OCI-M1 (cell line): ENCODE measurements around the gene FAR2.
"Not testable (repeated sequence)": the region's sequence is repeated elsewhere in the genome, so short reads cannot be mapped to it uniquely, and the experiment has no call there.

Experiments
- DNase-seq: peaks from one replicate; lab custom pipeline; 2025; lab: John Stamatoyannopoulos, UW

The FAR2 gene

DNA sequence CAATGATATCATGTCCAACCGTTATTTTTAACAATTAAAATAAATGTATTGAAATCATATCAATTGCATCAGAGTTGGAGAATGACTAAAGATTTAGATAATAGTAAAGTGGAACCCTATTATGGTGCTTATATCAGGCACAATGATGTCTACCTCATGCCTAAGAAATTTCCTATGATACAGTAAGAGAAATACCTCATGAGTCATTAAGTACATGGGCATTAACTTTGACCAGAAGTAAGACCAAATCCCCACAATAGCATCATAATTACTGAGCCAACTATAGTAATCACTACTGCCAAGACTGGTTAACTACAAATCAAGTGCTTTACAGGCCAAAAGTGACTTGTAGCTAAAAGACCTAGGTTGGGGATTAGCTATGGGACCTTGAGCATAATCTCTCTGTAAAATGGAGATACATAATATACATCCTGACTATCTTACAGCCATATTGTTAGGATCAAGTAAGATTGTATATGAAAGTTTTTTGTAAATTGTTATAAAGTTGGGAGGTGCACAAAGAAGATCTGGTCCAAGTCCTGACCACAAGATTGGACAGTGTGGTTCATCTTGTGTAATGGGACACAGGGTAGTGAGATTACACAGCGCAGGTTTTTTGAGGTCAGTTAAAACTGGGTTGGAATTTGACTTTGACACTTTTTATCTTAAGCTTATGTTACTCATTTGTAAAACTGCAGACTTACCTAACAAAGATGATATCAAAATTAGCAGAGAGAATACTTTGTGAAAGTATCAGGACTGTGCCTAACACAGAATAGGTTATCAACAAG, 171.4 kb downstream of the FAR2 start:
- DNase-seq: no peak

DNA sequence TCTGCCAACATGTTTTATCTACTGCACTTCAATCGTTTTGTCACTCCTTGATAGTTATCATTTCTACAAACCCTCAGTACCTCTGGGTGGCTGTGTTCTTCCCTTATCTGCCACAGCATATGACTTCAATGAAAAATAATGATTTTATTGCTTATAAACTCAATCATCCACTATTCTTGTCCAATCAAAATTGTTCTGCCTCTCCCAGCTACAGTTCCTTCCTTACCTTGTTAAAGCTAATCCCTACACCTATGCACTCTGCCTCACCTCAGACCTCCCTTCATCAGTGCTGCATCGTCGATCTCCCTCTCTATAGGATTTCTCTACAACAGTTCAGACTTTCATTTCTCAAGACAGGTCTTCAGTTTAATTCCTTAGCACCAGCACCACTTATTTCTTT, 173.1 kb downstream of the FAR2 start:
- no peak for DNase-seq

DNA sequence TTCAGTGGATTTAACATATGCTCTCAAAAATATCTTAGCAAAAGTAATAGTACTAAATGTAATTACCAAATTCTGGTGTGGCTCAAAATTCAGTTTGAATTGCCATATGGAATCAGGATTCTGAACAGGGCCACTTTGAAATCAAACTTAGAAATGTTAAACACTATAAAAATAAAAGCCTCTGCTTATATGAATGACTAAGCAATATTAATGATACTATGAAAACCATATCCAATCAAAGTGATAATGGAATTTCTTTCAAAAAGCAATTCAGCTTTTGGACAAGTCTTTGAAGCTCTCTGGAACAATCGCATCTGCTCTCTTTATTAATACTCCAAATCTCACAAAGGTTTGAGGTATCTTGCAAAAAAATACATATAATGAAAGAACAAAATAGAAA, 180.3 kb downstream of the FAR2 start:
- DNase-seq: no peak

DNA sequence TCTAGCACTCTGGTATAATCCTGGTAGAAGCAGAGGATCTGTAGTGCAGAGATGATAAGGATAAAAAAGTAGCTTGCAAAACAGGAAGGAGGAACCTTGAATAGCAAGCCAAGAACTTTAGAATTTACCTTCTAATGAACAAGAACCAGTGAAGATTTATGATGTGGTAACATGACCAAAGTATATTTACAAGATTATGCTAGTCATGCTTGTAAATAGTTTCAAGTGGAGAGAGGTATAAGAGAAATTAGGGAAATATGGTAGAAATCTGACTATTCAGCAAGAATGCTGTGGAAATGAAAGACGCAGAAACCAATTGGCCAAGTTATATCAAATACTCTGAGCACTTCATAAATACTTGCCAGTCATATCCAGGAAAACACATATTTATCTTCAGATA, 184.1 kb downstream of the FAR2 start:
- no peak for DNase-seq

DNA sequence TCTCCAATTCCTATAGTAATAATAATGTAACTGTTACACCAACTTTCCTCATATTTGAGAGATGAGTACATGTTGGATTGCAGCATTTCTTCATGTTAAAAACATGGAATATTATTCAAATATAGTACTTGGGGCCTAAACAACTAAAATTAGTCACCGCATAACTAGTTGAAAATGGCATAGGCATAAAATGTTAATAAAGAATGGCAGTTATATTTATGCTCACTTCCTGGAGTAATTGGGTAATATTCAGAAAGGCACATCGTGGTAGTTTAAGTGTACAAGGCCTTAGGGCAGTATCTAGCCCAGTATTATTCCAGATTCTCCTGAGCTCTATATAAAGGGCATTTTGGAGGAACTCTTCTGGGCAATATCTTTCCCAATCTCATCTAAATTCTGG, 185.9 kb downstream of the FAR2 start:
- no peak for DNase-seq

DNA sequence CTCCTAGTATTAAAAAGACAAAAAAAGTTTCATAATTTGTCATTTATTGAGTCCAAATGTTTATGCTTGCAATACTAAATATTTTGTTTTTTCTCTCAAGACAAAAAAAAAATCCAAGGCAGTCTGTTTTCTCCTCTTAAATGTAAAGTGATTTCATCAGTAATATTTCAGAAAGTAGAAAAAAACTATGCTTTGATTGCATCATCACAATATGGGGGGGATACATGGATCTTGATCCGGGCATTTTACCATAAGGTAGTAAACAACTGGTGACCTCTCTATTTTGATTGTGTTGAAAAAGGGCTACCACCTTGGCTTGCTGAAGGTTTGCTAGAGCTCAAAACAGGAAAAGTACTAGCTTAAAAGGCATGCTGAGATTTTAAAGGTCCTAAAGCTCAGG, 188.2 kb downstream of the FAR2 start:
- no peak for DNase-seq

DNA sequence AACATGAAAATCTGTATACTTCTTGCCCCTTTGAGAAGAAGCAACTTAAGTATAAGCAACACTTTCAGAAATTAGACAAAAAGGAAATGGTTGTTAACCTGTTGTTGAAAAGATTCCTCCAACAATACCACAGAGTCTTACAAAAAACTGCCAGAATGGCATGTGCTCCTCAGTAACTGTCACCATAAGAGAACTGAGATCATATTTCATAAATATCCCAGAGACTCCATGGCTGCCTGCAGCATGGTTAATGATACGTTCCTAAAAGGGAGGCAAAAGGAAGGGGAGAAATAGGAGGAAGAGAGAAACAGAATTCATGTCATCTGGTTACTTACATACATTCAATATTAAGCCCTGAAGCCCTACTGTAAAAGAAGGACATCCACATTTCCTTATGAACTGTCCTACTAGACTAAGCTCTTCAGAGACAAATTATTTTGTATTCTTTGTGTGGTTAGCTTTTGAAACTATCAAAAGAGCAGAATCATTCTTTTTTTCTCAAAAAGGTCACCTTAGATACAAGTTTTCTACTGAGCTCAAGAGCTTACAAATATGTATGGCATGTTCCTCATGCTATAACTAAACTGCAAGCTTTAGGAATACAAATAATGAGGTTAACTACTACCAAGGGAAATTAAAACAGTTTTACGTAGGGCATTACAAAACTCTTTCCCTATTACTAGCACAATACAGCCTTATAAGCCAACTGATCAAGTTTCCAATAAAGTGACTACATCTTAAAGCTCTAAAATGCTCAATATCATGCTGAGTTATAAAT, 194.1 kb downstream of the FAR2 start:
- DNase-seq: no peak

DNA sequence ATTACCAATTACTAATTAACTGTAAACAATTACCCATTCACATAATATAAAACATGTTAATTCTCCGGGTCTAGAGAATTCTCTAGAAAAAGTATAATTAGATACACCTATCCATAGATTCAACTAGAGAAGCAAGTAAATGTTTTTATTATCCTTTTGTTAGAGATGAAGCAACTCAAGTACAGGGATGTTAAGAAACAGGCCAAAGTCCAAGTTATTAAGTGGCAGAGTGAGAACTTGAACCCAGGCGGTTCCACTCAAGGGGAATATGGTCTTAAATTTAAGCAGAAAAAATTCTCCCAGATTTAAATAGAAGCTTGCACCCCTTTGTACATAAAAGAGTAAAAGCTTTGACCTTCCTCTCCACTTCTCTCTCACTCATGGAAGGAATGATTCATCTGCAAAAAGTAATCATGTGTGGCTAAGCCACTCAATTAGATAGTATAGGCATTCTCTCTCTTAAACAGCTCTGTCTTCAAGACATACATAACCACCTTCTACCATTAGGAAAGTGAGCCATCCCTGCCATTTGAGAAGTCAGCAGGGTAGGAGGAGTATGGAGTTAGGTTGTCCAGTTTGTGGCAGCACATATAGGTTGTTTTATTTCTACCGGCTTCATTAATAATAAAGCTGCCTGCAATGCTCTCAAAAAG, 197.8 kb downstream of the FAR2 start:
- no peak for DNase-seq

DNA sequence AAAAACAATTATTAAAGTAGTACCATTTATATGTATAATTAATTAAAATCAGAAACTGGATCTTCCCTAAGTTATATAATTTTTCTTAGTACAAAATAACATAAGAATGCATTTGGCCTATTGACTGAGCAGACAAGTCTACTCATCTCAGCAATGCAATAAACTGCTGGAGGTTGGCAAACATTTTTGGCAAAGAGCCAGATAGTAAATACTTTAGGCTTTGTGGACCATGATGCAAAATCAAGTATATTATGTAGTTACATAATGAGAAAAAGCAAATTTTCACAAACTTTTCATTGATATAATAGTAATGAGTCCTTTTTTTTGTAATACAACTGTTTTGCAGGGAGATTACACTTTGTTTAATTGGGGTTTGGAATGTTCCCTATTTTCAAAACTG, 201.0 kb downstream of the FAR2 start:
- no peak for DNase-seq

DNA sequence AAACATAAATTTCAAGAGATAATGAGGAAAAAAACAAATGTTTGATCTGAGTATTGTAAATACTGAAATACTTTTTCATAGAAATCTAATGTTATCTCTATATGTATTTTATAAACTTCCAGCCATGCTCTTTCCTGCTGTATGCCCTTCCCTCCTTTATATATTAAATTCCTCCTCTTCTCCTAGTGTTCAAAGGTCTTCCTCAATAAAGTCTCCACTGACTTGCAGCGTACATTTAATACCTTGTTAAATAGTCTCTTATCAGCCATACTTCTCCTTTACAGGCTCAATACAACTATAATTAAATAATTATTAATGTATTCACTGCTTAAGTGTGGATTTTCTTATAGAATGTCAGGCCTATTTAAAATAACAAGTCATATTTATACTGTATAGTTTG, 205.9 kb downstream of the FAR2 start:
- DNase-seq: no peak

DNA sequence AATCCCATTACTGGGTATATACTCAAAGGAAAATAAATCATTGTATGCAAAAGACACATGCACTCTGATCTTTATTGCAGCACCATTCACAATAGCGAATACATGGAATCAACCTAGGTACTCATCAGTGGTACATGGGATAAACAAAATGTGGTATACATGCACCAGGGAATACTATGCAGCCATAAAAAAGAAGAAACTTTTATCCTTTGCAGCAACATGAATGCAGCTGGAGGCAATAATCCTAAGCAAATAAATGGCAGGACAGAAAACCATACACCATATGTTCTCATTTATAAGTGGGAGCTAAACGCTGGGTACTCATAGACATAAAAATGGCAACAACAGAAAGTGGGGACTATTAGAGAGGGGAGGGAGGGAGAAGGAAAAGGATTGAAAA, 216.0 kb downstream of the FAR2 start:
- DNase-seq: no peak

DNA sequence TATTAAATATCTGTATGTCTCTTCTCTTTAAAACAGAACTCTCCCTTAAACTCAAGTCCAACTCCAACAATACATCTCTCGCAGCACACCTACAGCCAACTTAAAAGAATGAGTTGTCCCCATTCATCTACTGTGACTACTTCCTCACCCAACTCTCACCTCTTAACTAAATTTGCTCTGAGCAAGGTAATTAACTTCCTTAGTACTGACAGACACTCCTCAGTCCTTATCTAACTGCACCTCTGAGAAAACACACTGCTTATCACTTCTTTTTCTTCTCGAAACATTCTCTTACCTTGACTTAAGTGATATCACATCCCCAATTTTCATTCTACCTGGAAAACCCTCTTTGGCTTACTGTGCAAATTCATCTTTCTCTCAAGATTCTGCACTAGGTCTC, 224.9 kb downstream of the FAR2 start:
- DNase-seq: no peak

DNA sequence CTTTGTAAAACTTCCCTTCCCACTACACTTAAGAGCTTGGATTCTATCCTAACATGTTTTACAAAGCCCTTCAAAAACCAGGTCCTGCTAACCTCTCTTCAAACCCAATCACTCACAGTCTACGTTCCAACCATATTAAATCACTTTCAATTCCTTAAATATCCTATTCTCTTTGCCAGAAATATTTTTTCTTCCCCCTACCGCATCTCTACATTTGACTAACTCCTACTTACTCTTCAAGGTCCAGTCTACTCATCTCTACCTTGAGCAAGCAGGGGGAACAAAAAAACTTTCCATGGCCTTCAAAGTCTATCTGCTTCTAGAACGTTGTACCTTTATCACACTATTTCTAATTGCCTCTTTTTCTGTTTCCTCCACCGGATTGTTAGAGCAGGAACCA, 225.8 kb downstream of the FAR2 start:
- DNase-seq: no peak

DNA sequence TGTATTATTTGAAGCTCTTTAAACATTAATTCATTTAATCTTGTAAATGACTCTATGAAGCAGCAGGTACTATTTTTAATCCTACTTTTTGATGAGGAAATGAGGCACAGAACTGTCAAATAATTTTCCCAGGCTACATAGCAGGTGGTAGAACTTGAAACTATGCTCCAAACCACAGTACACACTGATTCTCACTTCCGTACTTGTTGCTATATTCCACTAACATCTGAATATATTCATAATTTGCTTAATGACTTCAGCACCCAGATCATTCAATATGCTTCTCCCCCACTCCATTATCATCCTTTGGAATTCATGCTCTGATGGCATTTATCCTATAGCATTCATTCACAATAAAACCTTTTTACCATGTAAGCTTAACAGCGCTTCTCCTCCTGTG, 227.0 kb downstream of the FAR2 start:
- no peak for DNase-seq

DNA sequence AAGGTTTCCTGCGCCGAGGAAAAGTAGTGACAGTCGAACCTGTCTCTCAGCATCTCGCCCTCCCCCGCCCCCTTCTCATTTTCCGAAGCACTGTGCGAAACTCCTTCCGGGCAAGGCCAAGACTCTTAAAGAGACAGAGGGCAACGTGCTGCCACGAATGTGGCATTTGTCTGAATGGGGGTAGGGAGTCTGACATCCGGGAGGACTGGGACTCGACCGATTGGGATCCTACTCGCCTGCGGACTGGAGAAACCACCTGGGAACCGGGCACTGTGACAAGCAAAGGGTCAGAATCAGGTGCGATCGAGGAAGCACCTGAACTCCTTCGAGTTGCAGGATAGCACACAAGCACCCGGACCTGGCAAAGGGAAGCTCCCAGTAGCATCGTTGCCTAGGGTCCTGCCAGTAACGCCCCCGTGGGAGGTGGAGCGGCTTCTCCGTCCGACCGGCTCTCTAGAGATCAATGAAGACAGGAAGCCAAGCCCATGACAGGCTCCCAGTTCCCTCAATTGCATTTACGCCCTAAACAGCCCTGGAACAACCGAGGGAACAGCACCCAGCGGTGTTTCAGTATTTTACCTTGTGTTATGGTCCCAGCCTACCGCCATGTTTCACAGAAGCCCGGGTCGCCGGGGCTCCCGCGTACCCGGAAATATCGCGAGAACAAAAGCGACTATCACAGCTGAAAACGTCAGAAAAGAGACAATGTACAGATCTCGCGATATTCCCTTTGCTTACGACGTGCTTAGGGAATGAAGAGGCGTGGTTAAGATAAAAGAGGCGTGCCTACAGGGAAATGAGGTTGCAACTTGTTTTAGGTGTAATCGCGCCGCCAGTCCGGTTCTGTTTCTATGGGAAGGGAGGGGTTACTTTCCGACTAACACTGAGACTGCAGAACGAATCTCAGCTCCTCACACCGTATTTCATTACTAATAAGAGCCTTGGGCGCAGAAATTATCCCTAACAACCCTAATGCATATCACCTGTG, 231.8 kb downstream of the FAR2 start, which contains the start of gene ERGIC2:
Gene ERGIC2 (minus strand): TSS at position 637 of the 988 bp plus-strand sequence. CDS start 9,539 bp downstream, outside the sequence.
- DNase-seq: peak; percentile 99

DNA sequence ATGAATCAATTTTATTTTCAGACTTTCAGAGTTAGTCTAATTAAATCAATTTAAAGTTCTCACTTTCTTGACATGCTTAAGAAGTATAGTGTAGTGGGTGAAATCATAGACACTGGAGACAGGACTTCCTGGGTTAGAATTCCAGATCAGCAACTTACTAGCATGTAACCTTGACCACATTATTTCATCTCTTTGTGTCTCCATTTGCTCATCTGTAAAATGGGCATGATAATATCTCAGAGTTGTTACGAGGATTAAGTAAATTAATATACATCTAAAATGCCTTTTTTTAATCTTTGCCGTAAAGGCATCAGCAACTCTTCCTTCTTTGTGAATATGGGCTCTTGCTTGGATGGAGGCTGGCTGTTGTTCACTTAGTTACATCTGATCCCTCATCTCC, 233.2 kb downstream of the FAR2 start:
- DNase-seq: no peak

DNA sequence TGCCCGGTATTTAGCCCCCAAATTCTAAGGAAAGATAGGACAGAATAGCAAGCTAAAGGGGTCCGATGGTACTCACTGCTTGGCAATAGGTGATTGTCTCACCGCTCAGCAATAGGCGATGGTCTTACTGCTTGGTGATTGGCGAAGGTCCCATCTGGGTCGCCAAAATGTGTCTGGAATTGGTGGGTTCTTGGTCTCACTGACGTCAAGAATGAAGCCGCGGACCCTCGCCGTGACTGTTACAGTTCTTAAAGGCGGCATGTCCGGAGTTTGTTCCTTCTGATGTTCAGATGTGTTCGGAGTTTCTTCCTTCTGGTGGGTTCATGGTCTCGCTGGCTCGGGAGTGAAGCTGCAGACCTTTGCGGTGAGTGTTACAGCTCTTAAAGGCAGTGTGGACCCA, 236.1 kb downstream of the FAR2 start:
- DNase-seq: not testable (repeated sequence)
